RWPE1 (cell line): ENCODE results near the gene NFYC.
A peak's percentile ranks its signal among the peaks of the same experiment; 100 is the strongest.

ENCODE experiments used
- CTCF ChIA-PET: fragments of 350-600 bp; sonication (Branson Sonifier 250); formaldehyde crosslinking; extraction: SDS; loops from one replicate; lab custom pipeline; 2021; lab: Yijun Ruan, JAX
- POLR2A ChIA-PET: fragments of 400-600 bp; formaldehyde crosslinking; extraction: SDS; loops from one replicate; lab custom pipeline; 2020; ENCODE audit warnings: antibody characterized with exemption; ENCODE audit not compliant: low non-redundant PET; lab: Yijun Ruan, JAX
- DNase-seq: peaks from one replicate; pipeline ENCODE4 v3.0.0; 2012; ENCODE audit warnings: low spot score
- H3K27ac ChIP-seq: fragments of 450-650 bp; 2 replicates; pipeline ENCODE4 v1.5.1; 2017
- TF ChIP-seq, protein P1 (sequence below): fragments of 450-650 bp; conservative IDR thresholded peaks from 2 replicates; pipeline ENCODE4 v1.5.1; 2017; ENCODE audit warnings: low read depth, mild to moderate bottlenecking

NFYC gene

DNA sequence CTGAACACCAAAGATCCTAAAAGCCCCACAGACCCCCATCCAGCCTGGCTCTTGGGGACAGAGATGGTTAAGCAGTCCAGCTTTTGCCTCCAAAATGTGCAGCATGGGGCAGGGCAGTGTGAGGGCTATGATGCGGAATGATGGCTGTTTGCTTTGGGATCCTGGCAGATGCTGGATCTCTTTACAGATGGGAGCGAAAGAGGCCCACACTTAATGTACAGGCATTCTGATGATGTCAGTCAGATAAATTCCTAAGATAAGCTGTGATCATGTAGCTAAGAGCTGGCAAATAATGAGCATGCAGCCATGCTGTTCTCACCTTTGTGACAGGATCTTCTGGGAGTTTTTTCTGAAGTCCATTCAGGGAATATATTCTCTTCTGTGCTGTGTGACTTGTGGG is 74.5 kb downstream of the NFYC start:
- TF ChIP-seq, protein P1, sequence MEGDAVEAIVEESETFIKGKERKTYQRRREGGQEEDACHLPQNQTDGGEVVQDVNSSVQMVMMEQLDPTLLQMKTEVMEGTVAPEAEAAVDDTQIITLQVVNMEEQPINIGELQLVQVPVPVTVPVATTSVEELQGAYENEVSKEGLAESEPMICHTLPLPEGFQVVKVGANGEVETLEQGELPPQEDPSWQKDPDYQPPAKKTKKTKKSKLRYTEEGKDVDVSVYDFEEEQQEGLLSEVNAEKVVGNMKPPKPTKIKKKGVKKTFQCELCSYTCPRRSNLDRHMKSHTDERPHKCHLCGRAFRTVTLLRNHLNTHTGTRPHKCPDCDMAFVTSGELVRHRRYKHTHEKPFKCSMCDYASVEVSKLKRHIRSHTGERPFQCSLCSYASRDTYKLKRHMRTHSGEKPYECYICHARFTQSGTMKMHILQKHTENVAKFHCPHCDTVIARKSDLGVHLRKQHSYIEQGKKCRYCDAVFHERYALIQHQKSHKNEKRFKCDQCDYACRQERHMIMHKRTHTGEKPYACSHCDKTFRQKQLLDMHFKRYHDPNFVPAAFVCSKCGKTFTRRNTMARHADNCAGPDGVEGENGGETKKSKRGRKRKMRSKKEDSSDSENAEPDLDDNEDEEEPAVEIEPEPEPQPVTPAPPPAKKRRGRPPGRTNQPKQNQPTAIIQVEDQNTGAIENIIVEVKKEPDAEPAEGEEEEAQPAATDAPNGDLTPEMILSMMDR = no peak
- POLR2A ChIA-PET = no interaction called here
- H3K27ac ChIP-seq = no peak overlapping the region
- DNase-seq = no peak
- CTCF ChIA-PET = interaction anchor here (0.6 to 2.2 kb wide), 2 partner anchors 8 to 52 kb away, joined by 3 to 16 read pairs; no protein-coding TSS in a partner anchor

DNA sequence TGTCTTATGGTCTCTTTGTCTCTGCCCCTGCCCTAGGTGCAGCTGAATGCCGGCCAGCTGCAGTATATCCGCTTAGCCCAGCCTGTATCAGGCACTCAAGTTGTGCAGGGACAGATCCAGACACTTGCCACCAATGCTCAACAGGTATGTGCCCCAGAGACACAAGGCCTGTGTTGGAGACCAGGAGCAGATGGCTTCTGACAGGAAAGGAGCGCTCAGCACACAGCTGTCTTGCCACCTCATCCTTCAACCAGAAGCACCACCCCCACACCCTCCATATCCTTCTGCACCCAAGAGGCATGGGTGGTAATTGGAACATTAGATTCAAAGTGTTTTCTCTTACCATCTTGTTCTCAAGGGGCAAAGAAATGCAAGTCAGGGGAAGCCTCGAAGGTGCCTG is 75.1 kb downstream of the NFYC start:
- H3K27ac ChIP-seq = no peak overlapping the region
- DNase-seq = no peak
- ChIA-PET CTCF (interaction anchor here (0.6 to 2.2 kb wide), 2 partner anchors 8 to 14 kb away, joined by 3 to 16 read pairs; no protein-coding TSS in a partner anchor), POLR2A (no interaction called here)
- TF ChIP-seq, protein P1 = no peak

DNA sequence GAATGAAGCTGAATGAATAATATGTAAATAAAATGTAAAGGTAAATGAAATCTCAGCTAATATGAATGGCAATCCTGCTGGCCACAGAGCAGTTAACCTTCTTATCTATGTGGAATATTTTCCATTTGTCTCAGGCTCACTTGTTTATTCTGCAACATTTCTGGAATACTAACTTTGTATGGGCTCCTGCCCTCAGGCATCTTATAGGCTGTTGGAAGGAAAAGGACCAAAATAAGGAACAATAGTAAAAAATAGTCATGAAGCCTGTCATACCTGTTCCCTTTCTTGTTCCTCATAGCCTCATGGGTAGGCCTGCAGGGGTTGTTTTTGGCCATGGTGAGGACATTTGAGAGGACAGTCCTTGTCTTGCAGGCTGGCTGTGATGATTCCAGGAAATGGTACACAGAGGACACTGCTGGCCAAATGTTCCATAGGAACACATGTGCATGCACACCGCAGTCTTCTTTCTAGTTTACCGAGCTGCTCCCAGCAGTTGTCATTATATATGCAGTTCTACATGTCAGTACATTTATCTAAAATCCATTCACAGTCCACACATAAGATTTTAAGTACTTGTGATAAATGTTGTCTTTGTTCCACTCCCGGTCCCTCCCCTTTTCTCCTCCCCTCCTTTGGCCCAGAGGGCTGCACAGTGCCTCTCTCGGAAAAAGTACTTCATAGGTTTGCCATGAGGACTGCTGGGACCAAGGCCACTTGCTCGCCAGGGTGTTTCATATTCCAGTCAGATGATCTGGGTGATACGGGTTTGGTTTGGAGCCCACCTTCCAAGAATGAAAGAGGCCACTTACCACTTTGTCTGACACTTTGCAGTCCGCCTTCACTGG is 76.9 kb downstream of the NFYC start:
- TF ChIP-seq, protein P1 = no peak
- ChIA-PET CTCF (interaction anchor here (0.7 kb wide), 1 partner anchor 122 kb away, joined by 3 read pairs; no protein-coding TSS in a partner anchor), POLR2A (no interaction called here)
- DNase-seq = no peak
- no peak overlapping the region for H3K27ac ChIP-seq

DNA sequence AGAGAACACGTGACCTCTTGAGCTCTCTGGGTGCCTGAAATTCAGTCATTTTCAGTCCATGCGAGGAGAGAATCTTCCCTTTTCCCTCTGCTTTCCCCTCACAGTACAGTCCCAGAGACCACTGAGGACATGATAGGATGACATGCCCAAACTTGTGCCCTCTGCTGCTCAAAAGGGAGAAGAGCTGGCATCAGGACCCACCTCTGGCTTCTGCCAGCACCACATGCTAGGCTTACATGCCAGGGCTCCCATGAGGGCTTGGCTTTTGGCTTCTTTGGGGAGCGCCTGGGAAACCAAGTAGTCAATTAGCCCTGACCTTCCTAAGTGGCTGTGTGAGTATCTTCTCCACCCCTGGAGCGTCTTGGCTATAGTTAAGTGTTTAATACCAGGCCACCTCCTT is 78.3 kb downstream of the NFYC start:
- DNase-seq = no peak
- peak overlapping the region; percentile 28 for H3K27ac ChIP-seq
- POLR2A ChIA-PET = no interaction called here
- CTCF ChIA-PET = interaction anchor here (0.7 kb wide), 2 partner anchors 63 to 80 kb away, joined by 3 to 4 read pairs; no protein-coding TSS in a partner anchor
- TF ChIP-seq, protein P1 = no peak; the same call in 1 of the 2 replicates

DNA sequence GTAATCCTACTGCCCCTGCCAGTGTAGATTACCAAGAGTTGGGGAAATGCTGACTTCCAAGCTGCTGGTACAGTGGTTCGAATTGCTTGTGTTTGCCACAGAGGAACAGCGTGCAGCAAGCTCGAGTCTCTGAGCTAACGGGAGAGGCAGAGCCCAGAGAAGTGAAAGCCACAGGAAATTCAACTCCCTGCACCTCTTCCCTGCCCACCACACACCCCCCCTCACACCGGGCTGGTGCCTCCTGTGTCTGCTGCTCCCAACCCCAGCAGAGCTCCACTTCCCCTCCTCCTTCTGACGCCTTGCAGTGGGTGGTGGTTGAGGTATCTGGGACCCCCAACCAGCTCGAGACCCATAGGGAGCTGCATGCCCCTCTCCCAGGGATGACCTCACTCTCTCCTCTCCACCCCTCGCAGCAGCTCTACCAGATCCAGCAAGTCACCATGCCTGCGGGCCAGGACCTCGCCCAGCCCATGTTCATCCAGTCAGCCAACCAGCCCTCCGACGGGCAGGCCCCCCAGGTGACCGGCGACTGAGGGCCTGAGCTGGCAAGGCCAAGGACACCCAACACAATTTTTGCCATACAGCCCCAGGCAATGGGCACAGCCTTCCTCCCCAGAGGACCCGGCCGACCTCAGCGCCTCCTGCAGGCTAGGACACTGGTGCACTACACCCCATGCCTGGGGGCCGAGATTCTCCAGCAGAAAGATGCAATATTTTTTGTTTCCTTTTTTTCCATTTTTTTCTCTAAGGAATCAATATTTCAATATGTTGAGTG is 79.0 kb downstream of the NFYC start:
- H3K27ac ChIP-seq = peak overlapping the region; percentile 28
- ChIA-PET POLR2A (no interaction called here), CTCF (interaction anchor here (0.6 to 0.7 kb wide), 4 partner anchors 48 to 180 kb away, joined by 4 to 5 read pairs (median 4); no protein-coding TSS in a partner anchor)
- TF ChIP-seq, protein P1 = no peak
- DNase-seq = no peak
